ENCODE data around the gene NUCB2.

DNA sequence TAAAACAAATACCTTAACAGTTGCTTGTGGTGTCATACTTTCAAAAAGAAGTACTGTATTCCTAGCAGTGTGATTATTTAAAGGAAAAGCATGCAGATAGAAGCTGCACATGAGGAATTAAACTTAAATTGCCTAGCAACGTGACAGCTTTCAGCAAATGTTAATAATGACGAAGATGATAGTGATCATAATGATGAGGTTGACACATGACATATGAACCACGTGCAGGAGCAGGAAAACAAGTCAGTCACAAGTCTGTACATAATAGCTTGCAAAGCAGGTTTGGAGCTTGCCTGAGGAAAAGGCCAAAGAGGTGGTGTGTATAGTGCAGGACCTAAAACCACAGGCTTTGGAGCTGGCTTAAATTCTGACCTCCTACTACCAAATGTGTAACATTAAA, 38.2 kb upstream of the NUCB2 start:
- TF ChIP-seq CTCF (IDR thresholded peaks at IDR 0.05; ENCODE audit: low read depth, low read length) (no peak), EZH2phosphoT487 (IDR thresholded peaks at IDR 0.05; ENCODE audit: low read depth) (no peak)

Measured in OCI-LY3 (cell line).